ENCODE results near the gene TXNL1. TPM values are rescaled to one million over a fixed set of nuclear protein-coding genes. Genes with fewer than 3 reads are reported as not detected.

The TXNL1 gene
- total RNA-seq, 1 donor from 2014 or later, result 117 TPM

- TF ChIP-seq CTCF (IDR thresholded peaks at IDR 0.05; ENCODE audit: borderline replicate concordance), result no peak
- Histone ChIP-seq H3K4me1 (peaks cover 4% of the 10 kb centered on the region), H3K27ac (replicated peaks) (no peak overlapping the region), H3K36me3 (no peaks in the 10 kb centered on the region), H3K27me3 (ENCODE audit: low read depth) (no peaks in the 10 kb centered on the region), H3K4me3 (no peak overlapping the region), H3K9me3 (replicated peaks) (no peaks in the 10 kb centered on the region)
- intact Hi-C loops (cut with micrococcal nuclease), result no loop called here
- DNase-seq, result no peak
Observed at GRCh38 chr18:56562479-56562878, 75.9 kb downstream of the TXNL1 start.

DNA sequence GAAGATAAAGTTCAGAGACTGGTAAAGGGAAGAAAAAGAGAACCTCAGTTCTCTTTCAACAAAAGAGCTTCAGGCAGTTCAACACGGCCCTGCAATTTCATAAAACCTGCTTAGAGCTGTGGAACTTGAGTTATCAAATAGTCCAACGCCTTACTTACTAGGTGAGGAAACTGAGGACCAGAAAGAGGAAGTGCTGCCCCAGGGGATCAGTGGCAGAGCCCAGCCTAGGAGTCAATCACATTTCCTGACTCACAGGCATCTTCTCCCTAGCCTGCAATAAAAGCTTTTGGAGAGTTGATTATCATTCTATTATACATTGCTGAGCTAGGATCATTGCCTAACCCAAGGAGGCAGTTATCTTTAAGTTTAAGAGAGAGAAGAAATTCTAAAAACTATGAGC is 77.4 kb downstream of the TXNL1 start:
- intact Hi-C loops (cut with micrococcal nuclease), result no loop called here
- TF ChIP-seq CTCF (IDR thresholded peaks at IDR 0.05; ENCODE audit: borderline replicate concordance), result no peak
- Histone ChIP-seq H3K9me3 (replicated peaks) (no peaks in the 10 kb centered on the region), H3K27me3 (ENCODE audit: low read depth) (no peaks in the 10 kb centered on the region), H3K4me3 (no peak overlapping the region), H3K27ac (replicated peaks) (no peak overlapping the region), H3K36me3 (no peaks in the 10 kb centered on the region), H3K4me1 (peaks cover 4% of the 10 kb centered on the region)
- no peak for DNase-seq

DNA sequence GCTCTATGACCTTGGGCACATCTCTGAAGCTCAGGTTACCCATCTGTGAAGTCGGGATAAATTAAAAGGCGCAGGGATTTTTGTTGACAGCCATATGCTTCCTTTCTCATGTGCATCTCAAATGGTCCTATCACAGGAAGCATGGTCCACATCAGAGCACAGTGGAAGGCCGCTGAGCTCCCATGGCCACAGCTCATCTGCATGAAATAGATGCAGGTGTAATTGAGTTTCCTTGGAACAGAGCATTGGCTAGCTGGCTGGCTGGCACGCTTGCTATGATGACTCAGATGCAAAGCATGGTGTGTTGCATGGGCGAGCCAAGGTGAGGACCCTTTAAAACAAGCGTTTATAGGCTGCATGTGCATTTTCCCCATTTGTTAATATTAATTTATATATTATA is 79.3 kb downstream of the TXNL1 start:
- no peaks in the 10 kb centered on the region for H3K4me1 ChIP-seq
- no peak for TF ChIP-seq CTCF (IDR thresholded peaks at IDR 0.05; ENCODE audit: borderline replicate concordance)
- H3K27ac ChIP-seq (replicated peaks), result no peak overlapping the region
- DNase-seq, result no peak
- no peaks in the 10 kb centered on the region for H3K9me3 ChIP-seq (replicated peaks)
- no peaks in the 10 kb centered on the region for H3K27me3 ChIP-seq (ENCODE audit: low read depth)
- intact Hi-C loops (cut with micrococcal nuclease), result no loop called here
- H3K4me3 ChIP-seq, result no peak overlapping the region
- H3K36me3 ChIP-seq, result no peaks in the 10 kb centered on the region

GRCh38 chr18:56556907-56557306 is 81.5 kb downstream of the TXNL1 start:
- no peak for TF ChIP-seq CTCF (IDR thresholded peaks at IDR 0.05; ENCODE audit: borderline replicate concordance)
- no peaks in the 10 kb centered on the region for H3K36me3 ChIP-seq
- H3K9me3 ChIP-seq (replicated peaks), result no peaks in the 10 kb centered on the region
- H3K4me1 ChIP-seq, result no peaks in the 10 kb centered on the region
- H3K27me3 ChIP-seq (ENCODE audit: low read depth), result no peaks in the 10 kb centered on the region
- intact Hi-C loops (cut with micrococcal nuclease), result no loop called here
- no peak overlapping the region for H3K27ac ChIP-seq (replicated peaks)
- H3K4me3 ChIP-seq, result no peak overlapping the region
- no peak for DNase-seq

- Histone ChIP-seq H3K27ac (replicated peaks) (no peak overlapping the region), H3K9me3 (replicated peaks) (no peaks in the 10 kb centered on the region), H3K4me1 (no peaks in the 10 kb centered on the region), H3K27me3 (ENCODE audit: low read depth) (no peaks in the 10 kb centered on the region), H3K36me3 (no peaks in the 10 kb centered on the region), H3K4me3 (no peak overlapping the region)
- no peak for TF ChIP-seq CTCF (IDR thresholded peaks at IDR 0.05; ENCODE audit: borderline replicate concordance)
- intact Hi-C loops (cut with micrococcal nuclease), result no loop called here
- DNase-seq, result no peak
Observed at GRCh38 chr18:56550121-56550520, 88.3 kb downstream of the TXNL1 start.

Other genes starting within 250 kb of the TXNL1 start
- gene WDR7, start 12.8 kb upstream of the TXNL1 start, total RNA-seq, result 29.3 TPM